Measurements from ENCODE around the gene CCL26.
"Not testable (repeated sequence)": the region's sequence is repeated elsewhere in the genome, so short reads cannot be mapped to it uniquely, and the experiment has no call there.

The CCL26 gene, protein sequence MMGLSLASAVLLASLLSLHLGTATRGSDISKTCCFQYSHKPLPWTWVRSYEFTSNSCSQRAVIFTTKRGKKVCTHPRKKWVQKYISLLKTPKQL

DNA sequence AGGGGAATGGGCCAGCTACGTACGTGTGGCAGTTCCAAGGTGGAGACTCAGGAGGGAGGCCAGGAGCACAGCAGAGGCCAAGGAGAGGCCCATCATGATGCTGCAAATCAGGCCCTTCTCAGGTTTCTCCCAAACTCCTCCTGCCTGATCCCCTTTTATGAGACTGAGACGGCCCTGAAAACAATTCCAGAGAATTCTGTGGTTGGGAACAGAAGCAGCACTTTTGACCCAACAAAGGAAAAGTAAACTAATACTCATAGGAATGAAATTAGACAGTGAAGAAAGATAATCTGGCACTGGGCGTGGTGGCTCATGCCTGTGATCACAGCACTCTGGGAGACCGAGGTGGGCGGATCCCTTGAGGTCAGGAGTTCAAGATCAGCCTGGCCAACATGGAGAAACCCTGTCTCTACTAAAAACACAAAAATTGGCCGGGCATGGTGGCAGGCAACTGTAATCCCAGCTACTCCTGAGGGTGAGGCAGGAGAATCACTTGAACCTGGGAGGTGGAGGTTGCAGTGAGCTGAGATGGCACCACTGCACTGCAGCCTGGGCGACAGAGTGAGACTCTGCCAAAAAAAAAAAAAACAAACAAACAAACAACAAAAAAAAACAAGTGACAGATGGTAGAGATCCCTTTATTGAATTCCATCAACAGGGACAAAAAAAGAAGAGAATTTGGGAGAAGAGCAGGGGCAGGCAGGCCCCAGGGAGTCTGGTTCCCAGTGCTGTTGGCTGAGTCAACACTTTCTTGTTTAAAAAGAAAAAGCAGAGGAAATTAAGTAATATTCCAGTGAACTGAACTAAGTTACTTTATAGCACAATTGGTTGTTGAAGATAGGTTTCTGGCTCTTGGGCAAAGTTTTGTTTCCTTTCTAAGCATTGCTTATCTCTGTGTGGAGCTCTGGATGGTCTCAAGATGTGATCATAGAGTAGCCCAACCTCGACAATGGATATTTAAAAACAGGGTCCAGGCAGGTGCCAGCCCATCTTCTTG is at the start of gene CCL26:
Gene CCL26 (minus strand): TSS at position 131 of the 997 bp plus-strand sequence. CDS start 35 bp downstream, at position 96.
- DNase-seq, result no peak

DNA sequence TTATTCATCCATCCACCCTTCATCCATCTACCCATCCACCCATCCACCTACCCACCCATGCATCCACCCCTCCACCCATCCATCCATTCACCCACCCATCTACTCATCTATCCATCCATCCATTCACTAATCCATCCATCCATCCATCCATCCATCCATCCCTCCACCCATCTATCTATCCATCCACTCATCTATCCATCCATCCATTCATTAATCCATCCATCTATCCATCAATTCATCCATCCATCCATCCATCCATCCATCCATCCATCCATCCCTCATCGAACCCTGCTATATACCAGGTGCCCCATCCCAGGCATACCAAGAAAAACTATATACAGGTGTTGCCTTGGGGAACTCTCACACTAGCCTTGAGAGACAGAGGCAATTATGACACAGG is 48.7 kb upstream of the CCL26 start:
- DNase-seq, result no peak

DNA sequence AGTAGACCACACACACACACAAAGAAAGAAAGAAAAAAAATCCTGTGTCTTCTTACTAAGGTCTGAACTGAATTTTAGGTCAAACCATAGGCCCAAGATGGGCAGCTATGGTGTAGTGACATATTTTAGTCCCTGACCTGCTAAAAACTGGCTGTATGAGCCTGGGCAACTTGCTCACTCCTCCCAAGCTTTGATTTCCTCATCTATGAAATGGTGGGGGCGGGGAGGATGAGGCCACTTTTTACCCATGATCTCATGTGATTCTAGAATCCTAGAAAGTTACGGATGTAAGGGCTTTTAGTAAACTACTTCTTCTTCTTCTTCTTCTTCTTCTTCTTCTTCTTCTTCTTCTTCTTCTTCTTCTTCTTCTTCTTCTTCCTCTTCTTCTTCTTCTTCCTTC is 47.7 kb upstream of the CCL26 start:
- DNase-seq, result no peak

DNA sequence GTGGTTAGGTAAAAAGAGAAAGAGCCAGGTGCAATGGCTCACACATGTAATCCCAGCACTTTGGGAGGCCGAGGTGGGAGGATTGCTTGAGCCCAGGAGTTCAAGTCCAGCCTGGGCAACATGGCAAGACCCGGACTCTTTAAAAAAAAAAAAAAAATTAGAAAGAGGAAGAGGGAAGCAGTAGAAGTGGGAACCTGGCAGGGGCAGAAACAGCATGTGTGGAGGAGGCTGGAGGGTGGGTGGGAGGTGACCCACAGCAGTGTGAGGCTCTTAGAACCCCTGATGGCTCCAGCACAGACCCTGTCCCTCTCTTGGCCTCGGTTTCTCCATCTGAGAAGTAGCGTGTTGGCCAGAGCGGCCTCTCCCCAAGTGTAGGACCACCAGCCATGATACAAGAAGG is 46.5 kb upstream of the CCL26 start:
- no peak for DNase-seq

DNA sequence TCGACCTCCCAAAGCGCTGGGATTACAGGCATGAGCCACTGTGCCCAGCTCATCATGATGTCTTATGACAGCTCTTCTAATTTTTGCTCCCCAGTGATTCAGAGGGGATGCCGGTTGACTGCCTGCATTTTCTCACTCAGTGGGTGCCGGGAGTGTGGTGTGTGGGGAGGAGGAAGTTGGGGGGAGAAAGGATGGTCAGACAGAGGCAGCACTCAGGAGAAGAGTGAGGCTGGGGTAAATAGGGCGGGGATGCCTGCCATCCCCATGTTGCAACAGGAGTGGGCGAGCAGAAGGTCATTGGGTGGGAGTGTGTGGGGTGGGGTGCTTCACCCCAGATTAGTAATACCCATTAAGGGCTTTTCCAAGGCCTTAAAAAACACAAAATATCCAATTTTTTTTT is 45.1 kb upstream of the CCL26 start:
- DNase-seq, result no peak

DNA sequence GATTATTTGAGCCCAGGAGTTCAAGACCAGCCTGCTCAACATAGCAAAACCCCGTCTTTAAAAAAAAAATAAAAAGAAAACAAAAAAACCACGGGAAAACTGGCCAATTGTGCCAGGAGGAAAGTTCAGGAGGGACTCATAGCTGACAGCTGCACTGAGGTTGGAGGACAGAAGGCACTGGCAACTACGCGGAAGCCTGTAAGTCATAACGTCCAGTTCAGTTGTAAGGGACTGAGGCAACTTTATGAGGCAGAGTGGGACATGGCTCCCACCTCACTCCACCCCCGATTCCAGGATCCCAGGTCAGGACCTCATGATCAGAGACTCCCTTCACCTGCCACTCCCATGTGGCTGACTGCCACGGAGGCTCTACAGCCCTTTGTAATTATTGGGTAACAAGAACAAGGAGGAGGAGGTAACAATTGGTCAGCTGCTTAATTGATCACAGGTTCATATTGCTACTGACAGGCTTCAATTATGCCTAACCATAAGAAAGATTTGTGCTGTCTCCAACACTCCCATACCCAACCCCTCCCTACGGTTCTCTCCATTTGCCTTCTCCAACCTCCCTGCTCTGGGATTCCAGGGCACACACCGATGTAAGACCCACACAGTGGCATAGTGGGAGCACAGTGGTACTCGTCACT is 43.5 kb upstream of the CCL26 start:
- no peak for DNase-seq

DNA sequence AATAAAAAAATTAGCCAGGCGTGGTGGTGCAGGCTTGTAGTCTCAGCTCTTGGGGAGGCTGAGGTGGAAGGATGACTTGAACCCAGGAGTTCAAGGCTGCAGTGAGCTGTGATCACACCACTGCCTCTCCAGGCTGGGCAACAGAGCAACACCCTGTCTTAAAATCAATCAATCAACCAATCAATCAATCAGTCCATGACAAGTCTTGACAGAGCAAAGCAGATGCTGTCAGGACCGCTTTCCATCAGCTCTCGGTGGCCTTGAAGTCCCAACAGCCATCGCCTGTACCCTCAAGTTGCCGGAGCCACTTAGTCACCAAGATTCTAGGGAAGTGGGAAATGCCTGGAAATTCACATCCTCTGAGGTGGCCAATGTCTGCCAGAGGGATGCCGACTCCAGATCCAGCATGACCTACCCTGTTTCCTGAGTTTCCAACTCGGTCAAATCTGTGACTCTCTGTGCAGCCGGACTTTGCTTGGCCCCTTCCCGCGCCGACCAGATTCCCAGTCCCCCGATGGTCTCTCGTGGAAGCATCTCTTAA is 42.5 kb upstream of the CCL26 start:
- DNase-seq, result no peak

DNA sequence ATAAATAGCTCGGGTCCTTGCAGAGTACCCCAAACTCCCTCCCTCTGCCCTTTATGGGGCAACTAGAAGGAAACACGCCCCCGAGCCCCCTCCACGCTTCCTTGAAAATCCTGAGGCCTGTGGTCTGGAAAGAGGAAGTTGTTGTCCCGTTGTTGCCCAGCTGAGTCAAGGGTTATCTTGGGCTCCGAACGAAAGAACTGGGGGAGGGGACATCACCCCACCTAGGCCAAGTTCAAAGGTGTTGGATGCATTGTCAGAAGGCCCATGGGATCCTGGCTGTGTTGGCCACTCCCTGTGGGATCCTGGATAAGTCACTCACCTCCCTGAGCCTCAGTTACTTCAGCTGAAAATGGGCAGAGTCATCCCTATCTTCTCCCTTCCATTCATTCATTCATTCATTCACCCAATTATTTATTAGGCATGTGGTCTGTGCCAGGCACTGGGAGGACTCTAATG is 41.8 kb upstream of the CCL26 start, which contains the start of gene CCL24:
Gene CCL24 (minus strand): TSS at position 26 of the 456 bp plus-strand sequence. CDS start 91 bp downstream, outside the sequence.
- no peak for DNase-seq

DNA sequence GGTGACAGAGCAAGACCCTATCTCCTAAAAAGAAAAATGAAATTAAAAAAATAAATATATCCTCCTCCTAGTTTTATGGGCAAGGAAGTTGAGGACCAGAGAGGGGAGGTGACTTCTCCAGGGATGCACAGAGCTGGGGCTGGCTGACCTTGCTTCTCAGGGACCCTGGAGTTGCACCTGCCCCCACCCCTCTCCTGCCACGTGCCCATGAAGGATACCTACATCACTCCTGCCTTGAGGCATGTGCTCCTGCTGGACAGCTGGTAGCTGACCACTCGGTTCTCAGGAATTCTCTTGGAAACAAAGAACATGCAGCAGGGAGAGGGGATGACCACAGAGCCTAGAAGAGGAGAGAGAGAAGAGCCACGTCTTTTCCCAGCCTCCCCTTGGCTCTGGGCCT is 41.1 kb upstream of the CCL26 start:
- no peak for DNase-seq

DNA sequence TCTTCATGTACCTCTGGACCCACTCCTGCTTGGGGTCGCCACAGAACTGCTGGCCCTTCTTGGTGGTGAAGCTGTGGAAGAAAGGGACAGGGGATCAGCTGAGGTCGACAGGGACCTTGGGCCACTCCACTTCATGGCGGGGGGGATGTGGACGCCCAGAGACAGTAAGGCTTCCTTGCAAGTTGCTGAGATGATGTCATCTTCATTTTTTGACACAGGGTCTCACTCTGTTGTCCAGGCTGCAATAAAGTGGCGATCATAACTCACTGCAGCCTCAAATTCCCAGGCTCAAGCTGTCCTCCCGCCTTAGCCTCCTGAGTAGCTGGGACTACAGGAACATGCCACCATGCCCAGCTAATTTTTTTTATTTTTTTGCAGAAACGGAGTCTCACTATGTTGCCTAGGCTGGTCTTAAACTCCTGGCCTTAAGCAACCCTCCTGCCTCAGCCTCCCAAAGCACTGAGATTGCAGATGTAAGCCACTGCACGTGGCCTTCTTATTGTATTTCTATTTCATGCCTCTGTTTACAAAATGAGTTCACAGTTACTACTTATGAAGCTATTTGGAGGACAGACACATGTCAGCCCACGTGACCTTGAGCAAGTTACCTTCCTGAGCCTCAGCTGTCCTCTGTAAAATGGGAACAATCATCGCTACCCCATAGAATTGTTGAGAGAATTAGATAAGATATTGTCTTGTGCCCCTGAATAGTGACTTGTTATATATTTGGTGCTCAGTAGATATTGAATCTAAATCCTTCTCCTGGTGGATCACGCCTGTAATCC is 40.1 kb upstream of the CCL26 start:
- no peak for DNase-seq

DNA sequence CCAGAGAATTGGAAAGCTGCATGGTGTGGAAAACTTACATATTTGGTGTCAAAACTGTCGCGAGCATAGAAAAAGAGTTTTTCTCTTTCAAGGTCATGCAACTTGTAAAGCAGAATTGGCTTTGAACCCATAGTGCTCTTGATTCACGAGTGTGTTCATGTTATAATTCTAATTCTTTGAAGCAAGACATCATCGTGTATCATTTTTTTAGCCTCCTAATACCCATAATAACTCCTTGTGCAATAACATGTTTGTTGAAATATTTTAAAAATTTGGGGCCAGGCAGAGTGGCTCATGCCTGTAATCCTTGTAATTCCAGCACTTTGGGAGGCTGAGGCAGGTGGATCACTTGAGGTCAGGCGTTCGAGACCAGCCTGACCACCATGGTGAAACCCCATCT is 37.4 kb upstream of the CCL26 start:
- DNase-seq, result no peak

DNA sequence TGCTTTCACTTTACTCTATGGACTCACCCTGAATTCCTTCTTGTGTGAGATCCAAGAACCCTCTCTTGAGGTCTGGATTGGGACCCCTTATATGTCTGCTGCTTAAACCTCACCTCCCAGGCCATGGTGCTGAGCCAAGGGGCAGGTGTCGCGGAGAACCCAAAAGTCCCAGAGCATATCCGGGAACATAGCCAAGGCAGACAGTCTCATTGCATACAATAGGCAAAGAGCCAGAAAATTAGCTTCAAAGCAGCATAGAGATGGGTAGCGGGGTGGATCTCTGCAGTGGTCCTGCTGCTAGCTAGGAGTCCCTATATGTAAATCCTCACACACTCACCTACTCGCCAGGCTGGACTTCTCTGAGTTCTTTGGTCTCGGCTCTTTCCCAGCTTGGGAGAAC is 36.1 kb upstream of the CCL26 start:
- DNase-seq, result no peak

DNA sequence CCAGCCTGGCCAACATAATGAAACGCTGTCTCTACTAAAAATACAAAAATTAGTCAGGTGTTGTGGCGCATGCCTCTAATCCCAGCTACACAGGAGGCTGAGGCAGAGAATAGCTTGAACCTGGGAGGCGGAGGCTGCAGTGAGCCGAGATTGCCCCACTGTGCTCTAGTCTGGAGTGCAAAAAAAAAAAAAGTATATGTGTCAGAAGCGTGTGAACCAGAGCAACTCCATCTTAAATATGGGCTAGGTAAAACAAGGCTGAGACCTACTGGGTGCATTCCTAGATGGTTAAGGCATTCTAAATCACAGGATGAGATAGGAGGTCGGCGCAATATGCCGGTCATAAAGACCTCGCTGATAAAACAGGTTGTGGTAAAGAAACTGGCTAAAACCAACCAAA is 35.4 kb upstream of the CCL26 start:
- no peak for DNase-seq

DNA sequence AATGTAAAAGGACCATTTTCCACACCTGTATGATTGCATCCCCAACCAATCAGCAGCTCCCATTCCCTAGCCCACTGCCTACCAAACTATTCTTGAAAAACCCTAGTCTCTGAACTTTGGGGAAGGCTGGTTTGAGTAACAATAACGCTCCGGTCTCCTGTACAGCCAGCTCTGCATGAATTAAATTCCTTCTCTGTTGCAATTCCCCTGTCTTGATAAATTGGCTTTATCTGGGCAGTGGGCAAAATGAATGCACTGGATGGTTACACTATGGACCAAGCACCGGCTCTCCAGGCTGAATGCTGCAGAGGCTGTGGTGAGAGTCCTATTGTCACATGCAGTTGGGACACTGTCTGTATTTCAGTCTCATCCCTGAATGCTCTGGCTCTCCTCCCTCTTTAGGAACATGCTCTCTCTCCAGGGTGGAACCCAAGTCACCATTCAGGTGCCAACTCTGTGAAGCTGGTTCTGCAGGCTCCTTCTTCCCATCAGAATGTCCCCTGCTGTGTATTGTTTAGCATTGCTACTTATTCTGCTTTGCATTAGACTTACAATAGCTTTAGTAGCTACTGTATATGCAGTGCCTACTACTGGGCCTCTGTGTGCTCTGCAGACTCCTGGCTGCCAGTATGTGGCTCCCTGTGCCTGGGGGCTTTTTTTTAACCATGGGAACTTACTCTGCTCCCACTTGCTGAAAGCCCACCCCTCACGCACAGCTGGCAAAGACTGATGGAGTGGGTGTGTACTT is 34.7 kb upstream of the CCL26 start:
- no peak for DNase-seq

DNA sequence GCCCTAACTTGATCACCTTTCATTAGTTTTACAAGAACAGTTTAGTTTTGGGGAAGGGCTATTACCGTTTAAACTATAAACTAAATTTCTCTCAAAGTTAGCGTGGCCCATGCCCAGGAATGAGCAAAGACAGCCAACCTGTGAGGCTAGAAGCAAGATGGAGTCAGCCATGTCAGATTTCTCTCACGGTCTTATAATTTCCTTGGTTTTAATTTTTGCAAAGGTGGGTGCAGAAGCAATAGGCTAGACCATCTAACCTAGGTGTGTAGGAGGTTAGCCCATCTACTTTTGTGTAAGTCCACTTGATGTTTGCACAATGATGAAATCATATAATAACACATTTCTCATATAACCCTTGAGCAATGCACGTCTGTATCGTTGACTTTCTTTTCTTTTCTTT is 32.7 kb upstream of the CCL26 start:
- DNase-seq, result no peak

DNA sequence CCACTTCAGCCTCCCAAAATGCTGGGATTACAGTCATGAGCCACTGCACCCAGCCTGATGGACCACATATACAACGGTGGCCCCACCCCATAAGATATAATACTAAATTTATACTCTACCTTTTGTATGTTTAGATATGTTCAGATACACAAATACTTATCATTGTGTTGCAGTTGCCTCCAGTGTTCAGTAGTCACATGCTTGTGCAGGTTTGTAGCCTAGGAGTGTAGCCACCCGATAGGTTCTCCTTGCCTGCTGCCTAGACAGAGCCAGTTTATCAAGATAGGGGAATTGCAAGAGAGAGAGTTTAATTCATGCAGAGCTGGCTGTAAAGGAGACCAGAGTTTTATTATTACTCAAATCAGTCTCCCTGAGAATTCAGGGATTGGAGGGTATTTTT is 32.0 kb upstream of the CCL26 start:
- DNase-seq, result no peak

DNA sequence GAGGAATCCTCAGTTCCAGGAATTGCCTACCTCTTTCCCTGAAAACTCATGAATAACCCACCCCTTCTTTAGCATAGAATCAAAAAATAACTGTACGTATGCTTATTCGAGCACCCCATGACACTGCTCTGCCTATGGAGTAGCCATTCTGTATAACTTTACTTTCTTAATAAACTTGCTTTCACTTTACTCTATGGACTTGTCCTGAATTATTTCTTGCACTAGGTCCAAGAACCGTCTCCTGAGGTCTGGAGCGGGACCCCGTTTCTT is 30.5 kb upstream of the CCL26 start:
- DNase-seq, result no peak

DNA sequence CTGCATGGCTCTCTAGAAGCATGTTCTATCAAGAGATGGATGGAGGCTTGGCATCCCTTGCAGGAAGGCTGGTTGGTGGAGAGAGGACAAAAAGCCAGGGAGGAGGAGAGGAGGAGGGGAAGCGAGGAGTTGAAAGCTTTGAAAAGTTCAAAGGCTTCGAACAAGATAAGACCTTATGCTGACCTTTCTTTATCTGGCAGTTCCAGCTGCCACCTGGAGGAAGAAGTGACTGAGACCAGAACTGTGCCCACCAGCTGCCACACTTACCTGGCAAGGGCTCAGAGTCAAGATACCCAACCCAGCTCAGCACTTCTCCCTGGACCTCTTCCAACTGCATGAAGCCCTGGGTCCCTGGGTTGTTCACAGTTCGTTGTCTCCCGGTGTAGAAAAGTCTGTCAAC is 26.8 kb upstream of the CCL26 start:
- no peak for DNase-seq

DNA sequence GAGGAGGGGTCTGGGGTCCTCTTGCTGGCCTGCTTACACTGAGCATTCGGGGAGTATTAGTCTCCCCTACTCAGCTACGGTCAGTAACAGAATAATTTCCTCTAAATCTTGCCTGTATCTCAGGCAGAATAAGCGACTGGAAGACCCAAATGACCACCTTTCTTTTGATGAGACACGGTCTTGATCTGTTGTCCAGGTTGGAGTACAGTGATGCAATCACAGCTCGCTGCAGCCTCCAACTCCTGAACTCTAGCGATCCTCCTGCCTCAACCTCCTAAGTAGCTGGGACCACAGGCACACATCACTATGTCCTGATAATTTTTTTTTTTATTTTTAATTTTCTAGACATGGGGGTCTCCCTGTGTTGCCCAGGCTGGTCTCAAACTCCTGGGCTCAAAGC is 24.4 kb upstream of the CCL26 start:
- no peak for DNase-seq

DNA sequence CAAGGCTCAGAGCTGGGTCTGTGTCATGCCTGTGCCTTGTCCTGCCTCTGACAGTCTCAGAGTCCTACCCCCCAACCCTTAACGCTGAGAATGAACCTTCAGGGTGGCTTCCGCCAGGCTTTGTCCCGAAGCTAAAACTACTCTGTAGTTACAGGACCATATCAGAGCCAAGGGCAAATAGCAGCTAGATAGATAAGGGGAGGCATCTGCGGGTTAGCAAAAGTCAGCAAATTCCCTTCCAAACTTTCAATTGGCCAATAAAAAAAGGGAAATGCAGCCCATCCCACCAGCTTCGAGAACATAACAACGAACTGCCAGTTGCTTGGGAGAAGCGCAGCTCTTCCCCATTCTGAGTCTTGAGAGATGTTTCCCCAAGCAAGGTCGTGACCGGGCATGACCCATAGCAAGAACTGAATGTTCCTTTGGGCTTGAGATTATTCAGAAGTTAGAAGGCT is 23.8 kb upstream of the CCL26 start:
- no peak for DNase-seq

DNA sequence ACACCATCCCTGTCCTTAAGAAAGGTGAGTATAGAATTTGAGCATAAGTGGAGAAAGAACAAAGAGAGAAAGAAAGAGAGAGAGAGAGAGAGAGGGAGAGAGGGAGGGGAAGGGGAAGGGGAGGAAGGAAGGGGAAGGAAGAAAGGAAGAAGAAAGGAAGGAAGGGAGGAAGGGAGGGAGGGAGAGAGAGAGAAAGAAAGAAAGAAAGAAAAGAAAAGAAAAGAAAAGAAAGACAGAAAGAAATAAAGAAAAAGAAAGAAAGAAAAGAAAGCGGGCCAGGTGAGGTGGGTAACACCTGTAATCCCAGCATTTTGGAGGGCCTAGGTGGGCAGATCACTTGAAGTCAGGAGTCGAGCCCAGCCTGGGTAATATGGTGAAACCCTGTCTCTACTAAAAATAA is 21.7 kb upstream of the CCL26 start:
- DNase-seq, result no peak

DNA sequence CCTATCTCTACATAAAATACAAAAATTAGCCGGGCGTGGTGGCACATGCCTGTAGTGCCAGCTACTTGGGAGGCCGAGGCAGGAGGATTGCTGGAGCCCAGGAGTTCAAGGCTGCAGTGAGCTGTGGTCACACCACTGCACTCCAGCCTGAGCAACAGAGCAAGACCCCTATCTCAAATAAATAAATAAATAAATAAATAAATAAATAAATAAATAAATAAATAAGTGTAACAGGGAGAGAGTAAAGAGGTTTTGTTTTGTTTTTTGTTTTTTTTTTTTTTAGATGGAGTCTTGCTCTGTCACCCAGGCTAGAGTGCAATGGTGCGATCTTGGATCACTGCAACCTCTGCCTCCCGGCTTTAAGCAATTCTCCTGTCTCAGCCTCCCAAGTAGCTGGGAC is 20.6 kb upstream of the CCL26 start:
- not testable (repeated sequence) for DNase-seq

Data from NCI-H524 treated with DMSO at 0.1 percent for 48 hours (cell line).